Activated T-helper 1 cell treated with anti-CD3 and anti-CD28 coated beads, Interleukin-2, amount 50 U/mL, for 16 hours (primary cell): ENCODE results near the gene TPSG1.

Source experiments
- DNase-seq, 2 donors: peaks; one replicate each; pipeline ENCODE4 v3.0.0-alpha.2; 2020; ENCODE audit warnings: low read depth in 1 of 2, low spot score in 1 of 2

Gene TPSG1

GRCh38 chr16:1217526-1217925 is 7.5 kb downstream of the TPSG1 start:
- DNase-seq: no peak

GRCh38 chr16:1216681-1217400 is 8.2 kb downstream of the TPSG1 start:
- no peak for DNase-seq

DNA sequence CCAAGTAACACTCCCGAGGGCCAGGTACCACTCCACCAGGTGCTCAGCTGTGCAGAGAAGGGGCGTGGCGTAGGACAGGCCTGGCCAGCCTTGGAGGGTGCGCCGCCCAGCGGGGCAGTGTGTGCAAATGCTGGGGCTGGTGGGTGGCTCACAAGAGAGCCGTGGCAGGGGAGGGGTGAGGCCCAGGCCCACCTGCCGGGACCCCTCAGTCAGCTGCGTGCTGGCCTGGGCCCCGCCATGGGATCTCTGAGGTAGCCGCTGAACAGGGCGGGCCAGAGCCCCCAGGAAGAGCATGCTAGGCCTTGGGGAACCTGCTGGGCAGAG is 8.8 kb downstream of the TPSG1 start:
- DNase-seq: no peak

DNA sequence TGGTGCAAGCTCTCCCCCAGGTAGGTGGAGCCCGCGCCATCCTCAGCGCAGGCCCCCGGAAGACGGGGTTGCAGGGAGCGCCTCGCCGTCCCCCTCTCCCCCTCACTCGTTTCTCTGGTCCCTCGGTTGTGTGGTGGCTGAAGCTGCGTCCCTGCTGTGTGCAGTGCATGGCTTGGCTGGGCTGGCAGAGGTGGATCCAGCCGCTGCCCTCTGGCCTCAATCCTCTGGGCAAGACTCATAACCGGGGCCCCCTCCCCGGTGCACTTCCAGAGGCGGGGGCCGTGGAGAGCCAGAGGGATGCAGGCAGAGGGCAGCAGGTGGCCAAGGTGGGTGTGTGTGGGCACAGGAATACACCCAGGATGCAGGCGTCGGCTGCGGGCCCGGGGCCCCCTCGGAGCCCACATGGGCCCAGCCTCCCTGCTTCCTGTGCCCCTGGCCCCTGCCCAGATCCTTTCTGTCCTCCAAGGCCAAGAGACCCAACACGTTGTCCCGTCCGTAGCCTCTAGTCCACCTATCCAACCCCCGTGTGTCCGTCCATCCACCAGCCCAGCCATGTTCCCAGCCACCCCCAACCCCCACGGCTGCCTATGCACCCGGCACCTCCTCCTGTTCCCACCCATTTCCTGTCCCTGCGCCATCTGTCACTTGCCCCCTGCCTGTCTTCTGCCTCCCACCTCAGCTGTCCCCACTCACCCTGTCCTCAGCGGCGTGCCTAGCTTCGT is 9.3 kb downstream of the TPSG1 start:
- DNase-seq: no peak

GRCh38 chr16:1214719-1215118 is 10.3 kb downstream of the TPSG1 start:
- DNase-seq: no peak

DNA sequence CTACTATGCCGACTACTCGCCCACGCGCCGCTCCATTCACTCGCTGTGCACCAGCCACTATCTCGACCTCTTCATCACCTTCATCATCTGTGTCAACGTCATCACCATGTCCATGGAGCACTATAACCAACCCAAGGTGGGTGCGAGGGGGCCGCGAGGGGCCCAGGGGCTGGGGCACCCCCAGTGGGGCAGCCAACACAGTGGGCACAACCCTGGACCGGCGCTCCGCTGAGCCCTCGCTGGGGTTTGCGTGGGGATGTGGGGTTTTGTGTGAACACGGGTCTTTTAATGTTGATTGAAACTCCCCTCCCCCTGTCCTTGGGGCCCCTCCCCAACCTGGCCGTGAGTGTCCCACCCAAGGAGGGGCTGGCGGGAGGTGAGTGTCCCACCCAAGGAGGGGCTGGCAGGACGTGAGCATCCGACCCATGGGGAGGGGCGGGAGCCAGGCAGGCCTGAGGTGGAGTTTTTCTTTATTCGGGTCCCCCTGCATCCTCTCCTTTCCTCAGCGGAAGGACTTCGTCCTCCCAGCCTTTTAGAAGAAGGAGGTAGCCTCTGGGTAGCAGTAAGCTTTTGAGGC is 11.2 kb downstream of the TPSG1 start:
- DNase-seq: no peak

DNA sequence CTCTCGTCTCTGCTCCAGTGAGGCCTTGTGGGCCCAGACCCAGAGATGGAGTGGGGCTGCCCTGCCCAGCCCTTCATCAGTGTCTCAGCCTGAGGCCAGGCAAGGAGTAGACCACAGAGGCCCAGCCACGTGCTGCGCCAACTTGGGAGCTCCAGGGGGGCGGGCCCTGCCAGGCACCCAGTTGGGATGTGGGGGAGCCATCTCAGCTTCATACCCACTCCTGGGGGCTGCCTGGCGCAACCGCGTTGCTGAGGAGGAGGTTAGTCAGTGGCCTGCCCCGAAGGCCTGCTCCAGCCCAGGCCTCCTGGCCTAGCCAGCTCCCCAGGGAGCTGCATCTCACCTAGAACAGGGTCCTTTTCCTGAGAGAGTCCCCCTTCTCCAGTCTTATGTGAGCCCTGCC is 11.8 kb downstream of the TPSG1 start:
- no peak for DNase-seq

DNA sequence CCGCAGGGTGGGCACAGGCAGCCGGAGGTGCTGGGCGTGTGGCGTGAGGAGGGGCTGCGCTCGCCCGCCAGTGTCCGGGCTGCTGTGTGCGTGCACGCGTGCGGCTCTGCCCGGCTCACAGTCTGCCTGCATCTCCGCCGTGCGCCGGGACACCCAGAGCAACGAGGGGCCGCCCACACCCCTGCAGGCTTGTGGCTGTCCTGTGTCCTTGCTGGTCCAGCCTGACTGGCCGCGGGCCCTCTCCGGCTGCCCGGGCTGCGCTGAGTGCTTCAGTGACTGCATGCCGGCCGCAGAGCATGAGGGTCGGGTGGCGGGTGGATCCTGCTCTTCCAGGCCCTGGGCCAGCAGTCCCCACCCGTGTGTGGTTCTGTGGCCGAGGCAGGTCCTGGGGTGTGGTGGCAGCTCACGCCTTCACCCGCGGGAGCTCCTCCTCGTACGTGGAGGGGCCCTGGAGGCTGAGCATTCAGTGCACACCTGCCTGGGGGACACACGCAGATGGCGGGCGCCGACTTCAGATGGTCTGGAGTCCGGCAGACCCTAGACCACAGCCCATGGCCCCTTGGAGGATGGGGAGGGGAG is 12.4 kb downstream of the TPSG1 start:
- DNase-seq: no peak

- no peak for DNase-seq
Observed at GRCh38 chr16:1211451-1212268, 13.4 kb downstream of the TPSG1 start.

GRCh38 chr16:1210461-1210860 is 14.6 kb downstream of the TPSG1 start:
- DNase-seq: no peak

GRCh38 chr16:1209081-1209480 is 16.0 kb downstream of the TPSG1 start:
- no peak for DNase-seq

DNA sequence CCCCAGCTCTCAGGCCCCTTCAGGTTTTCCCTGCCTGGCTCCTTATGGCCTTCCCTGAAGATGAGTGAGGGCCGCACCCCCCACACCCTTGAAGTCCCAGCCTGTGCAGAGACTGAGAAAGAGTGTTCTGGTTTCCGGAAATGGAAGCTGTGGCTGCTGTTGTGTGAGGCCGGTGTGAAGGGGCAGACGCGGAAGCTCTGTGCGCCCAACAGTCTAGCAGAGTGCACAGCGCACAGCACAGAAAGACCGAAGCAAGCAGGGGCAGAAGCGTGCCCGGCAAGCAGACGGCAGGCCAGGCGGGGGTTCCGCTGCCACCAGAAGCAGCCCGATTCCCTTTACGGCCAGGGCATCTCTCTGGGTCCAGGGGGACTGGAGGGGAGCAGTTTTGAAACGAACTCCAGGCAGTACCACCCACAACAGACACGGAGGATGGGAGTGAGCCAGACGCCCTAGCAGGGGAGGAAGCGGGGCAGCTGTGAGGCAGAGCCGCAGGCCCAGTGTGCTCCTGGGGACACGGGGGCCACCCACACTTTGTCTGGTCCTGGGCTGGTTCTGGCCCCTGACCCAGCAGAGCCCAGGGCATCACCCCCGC is 16.7 kb downstream of the TPSG1 start:
- DNase-seq: no peak

GRCh38 chr16:1206786-1207185 is 18.3 kb downstream of the TPSG1 start:
- no peak for DNase-seq

- DNase-seq: no peak
Observed at GRCh38 chr16:1206326-1206725, 18.7 kb downstream of the TPSG1 start.

- no peak for DNase-seq
Observed at GRCh38 chr16:1204933-1205332, 20.1 kb downstream of the TPSG1 start.

- DNase-seq: no peak
Observed at GRCh38 chr16:1202274-1202673, 22.8 kb downstream of the TPSG1 start.

GRCh38 chr16:1201444-1201843 is 23.6 kb downstream of the TPSG1 start:
- DNase-seq: no peak

DNA sequence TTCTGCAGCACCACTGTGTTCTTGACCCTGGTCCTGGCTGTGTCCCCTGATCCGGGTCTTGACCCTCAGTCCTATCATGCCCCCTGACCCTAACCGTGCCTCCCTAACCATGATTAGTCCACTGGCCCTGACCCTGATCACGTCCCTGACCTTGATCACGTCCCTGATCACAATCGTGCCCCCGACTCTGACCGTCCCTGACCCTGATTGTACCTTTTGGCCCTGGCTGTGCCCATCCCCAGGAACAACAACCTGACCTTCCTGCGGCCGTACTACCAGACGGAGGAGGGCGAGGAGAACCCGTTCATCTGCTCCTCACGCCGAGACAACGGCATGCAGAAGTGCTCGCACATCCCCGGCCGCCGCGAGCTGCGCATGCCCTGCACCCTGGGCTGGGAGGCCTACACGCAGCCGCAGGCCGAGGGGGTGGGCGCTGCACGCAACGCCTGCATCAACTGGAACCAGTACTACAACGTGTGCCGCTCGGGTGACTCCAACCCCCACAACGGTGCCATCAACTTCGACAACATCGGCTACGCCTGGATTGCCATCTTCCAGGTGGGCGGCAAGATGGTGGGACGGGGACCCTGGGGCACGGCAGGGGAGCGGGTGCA is 24.9 kb downstream of the TPSG1 start:
- no peak for DNase-seq

- no peak for DNase-seq
Observed at GRCh38 chr16:1199347-1200013, 25.6 kb downstream of the TPSG1 start.
